ENCODE data around the gene PDHX.

Gene PDHX

DNA sequence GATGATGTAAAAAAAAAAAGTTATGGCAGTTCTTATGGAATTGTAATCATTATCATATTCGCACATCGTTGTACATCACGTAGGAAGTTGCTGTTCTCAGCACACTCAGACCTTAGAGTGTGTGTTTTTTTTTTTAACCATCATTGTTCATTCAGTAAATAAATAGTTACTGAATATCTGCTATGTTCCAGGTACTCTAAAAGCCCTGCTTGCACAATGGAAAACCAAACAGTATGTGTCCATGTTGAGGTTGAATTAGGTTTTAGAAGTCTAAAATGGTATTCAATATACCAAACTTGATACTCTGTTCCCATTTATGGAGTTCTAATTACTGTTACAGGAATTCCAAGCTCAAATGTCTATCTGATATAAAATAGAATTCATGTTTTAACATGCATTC lies 41.2 kb downstream of the PDHX start:
- DNase-seq (ENCODE audit: low spot score), result no peak

DNA sequence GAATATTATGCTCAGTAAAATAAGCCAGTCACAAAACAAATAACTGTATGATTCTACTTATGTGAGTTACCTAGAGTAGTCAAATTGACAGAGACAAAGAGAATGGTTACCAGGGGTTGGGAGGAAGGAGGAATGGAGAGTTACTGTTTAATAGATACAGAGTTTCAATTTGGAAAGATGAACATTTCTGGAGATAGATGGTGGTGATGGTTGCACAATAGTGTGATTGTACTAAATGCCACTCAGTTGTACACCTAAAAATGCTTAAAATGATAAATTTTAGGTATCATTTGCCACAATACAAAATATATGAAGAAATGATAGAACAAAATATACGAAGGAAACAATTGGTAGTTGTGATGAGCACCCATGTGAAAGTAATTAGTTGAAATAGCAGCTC lies 43.4 kb downstream of the PDHX start:
- no peak for DNase-seq (ENCODE audit: low spot score)

DNA sequence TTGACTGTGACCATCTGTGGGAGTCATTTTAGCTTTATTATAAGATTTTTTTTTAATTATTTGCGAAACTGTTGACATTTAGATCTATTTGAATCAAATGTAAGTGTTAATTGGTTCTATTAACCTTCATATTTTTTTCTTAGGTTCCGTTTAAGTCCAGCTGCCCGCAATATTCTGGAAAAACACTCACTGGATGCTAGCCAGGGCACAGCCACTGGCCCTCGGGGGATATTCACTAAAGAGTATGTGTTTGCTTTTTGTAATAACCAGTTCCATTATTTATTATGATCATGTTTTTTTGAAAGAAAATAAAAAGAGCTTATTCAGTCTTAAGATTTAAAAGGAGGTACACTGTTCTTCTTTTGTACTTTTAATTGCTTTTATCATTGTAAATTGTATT lies 43.9 kb downstream of the PDHX start:
- no peak for DNase-seq (ENCODE audit: low spot score)

DNA sequence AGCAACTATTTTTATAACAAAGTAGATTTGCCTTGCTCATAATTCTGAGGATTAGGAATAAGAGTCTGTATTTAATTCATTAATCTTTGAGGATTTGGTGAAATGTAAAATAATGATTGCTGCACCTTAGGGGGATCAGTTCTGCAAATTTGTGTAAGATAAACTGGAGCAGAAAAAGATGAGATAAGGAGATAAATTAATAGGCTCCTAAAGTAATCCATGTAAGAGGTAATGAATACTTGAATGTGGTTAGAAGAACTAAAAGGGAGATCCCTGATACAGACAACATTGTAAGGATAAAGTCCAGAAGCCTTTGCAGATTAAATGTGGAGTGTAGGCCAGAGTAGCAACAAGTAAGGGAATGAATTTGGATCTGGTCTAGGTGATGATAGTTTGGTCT lies 45.6 kb downstream of the PDHX start:
- no peak for DNase-seq (ENCODE audit: low spot score)

DNA sequence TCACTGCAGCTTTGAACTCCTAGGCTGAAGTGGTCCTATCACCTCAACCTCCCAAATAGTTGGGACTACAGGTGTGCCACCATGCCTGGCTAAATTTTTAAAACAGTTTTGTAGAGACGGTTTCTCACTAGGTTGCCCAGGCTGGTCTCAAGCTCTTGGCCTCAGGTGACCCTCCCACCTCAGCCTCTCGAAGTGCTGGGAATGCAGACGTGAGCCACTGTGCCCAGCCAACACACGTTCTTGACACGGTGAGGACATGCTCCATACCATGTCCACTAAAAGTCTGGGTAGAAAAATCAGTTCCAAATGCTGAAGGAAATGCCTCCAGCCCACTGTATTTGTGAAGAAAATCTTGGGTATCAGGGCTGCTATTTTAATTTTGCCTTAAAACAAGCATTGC lies 46.9 kb downstream of the PDHX start:
- no peak for DNase-seq (ENCODE audit: low spot score)

DNA sequence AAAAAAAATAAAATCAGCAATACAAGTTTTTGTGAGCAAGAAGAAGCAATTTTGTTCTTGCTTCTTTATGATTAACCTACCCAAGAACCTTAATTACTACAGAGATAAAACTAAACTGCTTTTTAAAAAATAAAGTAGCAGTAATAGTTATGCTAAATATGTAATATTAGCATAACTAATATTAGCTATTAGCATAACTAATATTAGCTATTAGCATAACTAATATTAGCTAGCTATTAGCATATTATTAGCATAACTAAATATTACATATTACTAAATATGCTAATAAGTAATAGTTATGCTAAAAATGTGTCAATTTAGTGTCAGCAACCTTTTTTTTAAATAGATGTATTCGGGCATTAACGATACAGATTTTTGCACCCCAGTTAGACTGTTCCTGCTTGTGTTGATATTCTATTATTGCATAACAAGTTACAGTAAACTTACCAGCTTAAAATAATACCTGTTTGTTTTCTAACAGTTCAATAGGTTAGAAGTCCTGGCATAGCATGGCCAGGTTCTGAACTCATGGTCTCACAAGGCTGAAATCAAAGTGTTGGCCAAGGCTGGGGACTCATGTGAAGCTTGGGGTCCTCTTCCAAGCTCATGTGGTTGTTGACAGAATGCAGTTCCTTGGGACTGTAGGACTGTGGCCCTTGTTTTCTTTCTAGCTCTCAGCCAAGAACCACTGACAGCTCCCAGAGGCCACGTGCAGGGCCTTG lies 48.4 kb downstream of the PDHX start:
- no peak for DNase-seq (ENCODE audit: low spot score)

DNA sequence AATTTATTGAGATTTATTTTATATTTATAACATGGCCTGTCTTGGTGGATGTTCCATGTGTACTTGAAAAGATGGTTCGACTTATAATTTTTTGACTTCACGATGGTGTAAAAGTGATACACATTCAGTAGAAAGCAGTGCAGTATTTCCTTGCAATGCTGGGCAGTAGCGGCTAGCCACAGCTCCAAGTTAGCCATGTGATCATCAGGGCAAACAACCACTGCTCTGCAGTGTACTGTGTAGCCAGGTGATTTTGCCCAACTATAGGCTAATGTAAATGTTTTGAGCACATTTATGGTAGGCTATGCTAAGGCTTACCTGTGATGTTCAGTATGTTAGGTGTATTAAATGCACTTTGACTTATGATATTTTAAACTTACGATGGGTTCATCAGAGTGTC lies 52.4 kb downstream of the PDHX start:
- no peak for DNase-seq (ENCODE audit: low spot score)

DNA sequence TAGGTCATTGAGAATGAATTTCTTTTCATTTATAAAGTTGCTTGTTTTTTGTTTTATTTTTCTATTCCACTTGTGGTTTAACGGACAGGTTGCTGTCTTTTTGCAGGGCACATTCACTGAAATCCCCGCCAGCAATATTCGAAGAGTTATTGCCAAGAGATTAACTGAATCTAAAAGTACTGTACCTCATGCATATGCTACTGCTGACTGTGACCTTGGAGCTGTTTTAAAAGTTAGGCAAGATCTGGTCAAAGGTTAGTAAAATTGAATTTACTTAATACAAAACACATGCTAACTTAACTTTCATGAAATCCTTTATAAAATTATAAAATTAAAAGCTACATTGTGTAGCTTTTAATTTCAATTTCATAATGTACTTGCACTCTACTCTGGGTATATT lies 53.6 kb downstream of the PDHX start:
- no peak for DNase-seq (ENCODE audit: low spot score)

DNA sequence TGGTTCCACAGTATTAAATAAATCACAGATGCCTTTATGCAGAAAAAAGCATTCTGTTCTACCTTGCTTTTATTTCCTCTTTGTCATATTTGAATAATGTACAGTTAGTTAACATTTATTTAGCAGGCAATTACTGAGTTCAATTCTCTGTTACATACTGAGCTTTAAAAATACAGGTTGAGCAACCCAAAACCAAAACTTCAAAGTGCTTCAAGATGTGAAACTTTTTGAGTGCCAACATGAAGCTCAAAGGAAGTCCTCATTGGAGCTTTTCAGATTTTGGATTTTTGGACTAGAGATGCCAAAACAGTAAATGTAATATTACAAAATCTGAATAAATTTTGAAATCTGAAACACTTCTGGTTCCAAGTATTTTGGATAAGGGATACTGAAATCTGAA lies 54.1 kb downstream of the PDHX start:
- no peak for DNase-seq (ENCODE audit: low spot score)

DNA sequence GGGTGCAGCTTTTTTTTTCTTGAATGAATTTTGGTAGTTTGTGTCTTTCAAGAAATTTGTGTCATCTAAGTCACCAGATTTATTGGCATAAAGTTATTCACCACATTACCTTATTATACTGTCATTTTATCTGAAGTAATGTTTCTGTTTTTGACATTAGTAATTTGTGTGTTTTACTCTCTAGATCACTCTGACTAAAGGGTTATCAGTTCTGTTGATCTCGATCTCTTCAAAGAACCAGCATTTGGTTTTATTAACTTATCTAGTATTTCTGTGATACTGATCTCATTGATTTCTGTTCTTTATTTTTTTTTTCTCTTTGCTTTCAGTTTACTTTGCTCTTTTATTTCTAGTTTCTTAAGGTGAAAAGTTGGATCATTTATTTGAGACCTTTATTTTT lies 55.5 kb downstream of the PDHX start:
- DNase-seq (ENCODE audit: low spot score), result no peak

DNA sequence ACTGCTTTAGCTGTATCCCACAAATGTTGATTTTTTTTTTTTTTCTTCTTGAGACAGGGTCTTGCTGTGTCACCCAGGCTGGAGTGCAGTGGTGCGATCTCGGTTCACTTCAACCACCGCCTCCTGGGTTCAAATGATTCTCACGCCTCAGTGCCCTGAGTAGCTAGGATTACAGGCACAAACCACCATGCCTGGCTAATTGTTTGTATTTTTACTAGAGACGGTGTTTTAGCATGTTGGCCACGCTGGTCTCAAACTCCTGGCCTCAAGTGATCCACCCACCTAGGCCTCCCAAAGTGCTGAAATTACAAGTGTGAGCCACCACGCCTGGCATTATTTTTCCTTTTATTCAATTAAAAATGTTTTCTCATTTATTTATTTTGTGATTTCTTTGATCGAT lies 55.9 kb downstream of the PDHX start:
- DNase-seq (ENCODE audit: low spot score), result no peak

DNA sequence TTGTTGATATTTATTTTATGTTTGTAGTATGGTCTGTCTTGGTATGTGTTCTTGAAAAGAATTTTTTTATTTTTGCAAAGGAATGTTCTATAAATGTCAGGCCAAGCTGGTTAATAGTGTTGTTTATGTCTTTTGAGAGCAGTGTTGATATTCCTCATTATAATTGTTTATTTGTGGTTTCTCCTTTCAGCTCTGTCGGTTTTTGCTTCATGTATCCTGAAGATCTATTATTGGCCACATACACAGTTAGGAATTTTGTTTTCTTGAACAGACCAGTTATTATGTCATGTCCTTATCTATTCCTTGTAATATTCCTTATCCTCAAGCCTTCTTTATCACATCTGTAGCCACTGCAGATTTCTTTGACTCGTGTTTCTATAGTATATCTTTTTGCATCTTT lies 56.5 kb downstream of the PDHX start:
- DNase-seq (ENCODE audit: low spot score), result no peak

DNA sequence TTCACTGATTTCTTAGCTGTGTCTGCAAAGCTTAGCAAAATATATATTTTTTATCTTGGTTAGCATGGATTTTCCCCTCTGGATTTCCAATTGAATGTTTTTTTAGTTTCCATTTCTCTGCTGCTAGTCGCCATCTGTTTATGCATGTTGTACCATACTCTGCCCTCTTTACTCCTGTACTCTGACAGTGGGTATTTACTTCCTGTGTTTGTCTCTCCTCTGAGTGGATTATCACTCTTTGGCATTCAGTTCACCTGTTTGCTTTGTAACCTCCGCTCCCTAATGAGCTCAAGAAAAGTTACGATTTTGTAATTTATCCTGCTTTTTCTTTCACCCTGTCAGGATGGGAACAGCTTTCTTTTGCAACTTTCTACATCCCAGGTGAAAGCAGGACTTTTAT lies 59.1 kb downstream of the PDHX start:
- DNase-seq (ENCODE audit: low spot score), result no peak

DNA sequence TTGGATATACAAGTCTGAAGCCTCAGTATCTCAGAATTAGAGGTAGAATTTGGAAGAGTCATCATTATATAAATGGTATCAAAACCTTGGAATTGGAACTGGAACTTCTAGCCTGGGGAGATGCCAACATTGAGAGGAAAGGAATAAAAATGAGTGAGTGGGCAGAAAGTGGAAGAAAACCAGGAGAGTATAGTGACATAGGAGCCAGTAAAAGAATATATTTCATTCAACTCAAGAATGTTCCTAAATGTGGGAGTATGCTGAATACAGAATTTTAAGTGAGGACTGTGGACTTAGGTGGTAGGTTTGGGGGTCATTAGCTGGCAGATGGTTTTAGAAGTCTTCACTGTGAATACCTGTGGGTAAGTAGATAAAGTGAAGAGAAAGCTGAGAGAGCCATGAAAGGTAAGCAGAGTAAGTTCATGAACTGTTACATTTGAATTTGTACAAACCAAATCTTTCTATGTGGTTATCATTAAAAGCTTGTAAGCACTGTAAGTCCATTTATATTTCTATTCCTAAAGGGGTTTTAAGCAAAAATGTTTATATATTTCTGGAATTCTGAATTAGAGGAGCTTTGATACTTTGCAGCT lies 60.2 kb downstream of the PDHX start:
- no peak for DNase-seq (ENCODE audit: low spot score)

DNA sequence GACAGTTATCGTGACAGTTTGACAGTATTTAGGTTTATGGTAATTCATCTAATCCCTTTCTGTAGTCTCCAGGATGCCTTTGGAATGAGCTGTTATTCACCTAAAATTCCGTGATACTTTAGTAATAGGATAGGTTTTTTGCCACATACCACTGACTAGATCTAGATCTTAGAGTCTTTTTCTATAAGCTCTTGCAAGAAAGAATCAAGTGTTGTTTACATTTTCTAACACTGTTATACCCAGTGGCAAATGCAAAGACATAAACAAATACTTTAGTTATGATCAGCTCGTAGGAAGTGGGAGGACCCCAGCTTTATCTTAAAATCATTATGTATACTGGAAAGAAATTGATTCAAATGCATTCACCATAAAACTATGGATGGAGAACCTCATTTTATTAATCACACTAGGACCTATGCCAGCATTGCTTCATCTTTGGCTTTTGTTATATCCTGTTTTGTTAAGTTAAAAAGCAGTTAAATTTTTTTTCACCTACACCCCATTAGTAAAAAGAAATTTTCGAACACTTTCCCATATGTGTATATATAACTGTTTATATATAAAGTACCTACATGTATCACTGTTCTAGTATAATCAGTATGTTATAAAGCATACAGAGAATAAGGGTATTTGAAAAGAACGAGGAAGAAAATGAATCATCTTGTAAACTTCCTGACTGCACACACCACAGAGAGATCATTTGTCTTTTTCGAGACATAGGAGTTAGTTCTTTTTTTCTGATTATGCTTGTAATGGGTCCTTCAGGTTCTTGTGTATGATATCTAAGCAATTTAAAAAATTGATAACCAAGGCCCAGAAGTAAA lies 60.9 kb downstream of the PDHX start:
- DNase-seq (ENCODE audit: low spot score), result peak; percentile 48

DNA sequence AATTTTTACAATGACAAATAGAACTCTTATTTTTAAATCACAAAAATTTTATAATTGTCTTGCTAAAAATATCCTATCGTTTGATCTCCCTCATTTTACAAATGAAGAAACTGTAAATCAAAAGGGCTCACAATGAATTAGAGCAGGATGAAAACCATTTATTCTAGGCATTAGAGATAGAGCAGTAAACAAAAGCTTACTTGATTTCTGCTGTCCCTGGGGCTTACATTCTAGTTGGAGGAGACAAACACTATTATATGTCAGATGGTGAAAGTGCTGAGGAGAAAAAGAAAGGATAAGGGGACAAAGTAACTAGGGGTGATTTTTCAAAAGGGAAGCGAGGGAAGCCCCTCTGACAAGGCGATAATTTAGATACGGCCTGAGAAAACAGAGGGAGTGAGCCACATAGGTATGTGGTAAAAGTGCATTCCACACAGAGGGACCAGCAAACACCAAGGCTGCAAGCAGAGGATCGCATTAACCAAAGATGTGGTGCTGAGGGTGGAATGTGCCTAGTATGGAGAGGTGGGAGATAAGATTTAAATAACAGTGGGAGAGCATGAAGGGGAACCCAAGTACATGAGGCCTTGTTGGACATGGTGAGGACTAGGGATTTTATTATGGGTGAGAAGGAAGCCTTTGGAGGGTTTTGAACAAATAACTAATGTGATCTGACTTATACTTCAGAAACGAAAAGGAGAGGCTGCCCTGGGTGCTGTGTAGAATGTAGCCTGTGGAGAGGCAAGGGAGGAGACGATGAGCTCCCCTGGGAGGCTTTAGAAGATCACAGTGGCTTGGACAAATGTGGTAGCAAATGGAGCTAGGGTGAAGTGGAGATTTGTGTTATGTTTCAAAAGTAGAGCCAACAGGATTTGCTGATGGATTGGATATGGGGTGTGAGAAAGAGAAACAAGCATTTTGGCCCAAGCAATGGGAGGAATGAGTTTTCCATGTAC lies 62.1 kb downstream of the PDHX start:
- no peak for DNase-seq (ENCODE audit: low spot score)

DNA sequence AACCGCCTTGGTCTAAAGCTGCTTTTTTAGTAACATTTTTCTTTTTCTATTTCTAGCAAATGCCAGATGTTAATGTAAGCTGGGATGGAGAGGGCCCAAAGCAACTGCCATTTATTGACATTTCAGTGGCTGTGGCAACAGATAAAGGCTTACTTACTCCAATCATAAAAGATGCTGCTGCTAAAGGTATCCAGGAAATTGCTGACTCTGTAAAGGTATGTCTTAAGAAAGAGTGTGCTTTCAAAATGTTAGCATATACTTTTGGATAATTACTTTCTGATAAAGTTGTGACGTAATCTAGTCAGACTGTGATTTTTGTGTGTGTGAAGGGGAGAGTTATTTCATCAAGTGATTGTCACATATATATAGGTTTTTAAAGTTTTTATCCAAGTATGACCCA lies 68.1 kb downstream of the PDHX start:
- DNase-seq (ENCODE audit: low spot score), result no peak

DNA sequence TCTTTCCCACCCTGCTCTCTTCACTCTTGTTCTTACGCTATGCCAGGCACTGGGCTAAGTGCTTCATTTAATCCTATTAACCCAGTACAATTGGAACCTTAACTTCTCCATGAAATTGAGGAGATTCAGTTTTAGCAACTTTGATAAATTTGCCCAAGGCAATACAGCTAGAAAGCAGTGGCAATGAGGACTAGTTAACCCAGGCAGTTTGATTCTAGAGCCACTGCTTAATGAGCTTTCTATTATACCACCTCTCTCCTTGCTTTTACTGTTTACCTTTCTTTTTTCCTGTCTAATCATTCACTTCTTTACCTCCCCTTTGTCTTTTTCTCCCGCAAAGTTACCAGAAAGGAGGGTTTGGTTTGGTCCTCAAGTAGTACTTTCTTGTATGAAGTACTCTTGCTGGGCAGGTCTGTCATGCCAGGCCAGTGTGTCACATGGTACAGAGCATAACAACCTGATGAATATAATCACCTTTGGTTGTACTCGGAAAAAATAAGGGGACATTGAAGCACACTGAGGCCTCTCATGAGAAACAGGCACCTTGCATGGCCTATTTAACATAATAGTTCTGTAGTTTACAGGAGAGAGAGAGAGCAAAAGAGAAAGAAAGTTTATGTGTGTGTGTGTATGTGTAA lies 70.6 kb downstream of the PDHX start:
- peak; percentile 51 for DNase-seq (ENCODE audit: low spot score)

DNA sequence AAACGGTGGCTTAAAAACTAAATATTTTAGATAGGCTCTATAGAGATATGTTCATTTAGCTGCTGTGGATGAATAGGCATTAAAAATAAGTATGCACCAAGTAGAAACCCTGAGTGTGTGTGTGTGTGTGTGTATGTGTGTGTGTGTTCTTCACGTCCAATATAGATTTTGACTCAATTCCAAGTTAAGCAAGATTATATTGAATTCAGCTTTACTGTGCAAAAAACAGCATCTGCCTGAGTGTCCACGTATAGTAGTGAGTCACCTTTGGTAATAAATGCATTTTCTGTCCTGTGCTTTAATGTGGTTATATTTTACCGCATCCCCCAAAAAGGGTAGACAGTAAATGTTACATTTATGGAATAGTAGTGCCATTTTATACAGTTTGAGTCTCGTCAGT lies 71.2 kb downstream of the PDHX start:
- no peak for DNase-seq (ENCODE audit: low spot score)

DNA sequence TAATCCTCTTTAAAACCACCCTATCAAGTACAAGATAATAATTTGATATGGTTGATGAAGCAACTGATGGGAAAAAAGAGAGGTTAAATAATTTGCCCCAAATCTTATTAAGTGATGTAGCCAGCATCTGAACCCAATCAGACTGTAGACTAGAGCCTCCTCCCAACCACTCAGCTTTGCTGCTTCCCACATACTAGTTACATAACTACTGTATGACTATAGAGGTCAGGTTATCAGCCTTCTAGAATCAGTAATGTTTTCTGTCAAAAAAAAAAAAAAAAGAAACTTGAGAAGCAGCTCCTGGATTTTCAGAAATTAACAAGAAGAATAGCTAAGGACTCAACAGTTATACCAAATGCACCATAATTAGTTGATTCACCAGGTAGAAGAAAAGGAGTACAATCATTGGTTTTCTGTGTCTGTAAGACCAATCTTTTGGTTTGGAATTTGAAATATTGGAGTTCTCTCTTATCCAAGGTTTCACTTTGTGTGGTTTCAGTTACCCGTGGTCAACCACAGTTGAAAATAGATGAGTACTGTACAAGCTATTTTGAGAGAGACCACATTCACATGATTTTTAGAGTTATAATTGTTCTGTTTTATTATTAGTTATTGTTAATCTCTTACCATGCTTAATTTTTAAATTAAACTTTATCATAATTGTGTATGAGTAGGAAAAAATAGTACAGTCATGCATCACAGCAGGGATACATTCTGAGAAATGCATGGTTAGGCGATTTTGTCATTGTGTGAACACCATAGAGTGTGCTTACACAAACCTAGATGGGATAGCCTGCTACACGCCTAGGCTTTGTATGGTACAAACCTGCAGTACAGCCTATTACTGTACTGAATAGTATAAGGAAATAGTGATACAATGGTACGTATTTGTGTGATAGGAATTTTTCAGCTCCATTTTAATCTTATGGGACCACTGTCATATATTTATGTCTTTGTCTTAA lies 72.2 kb downstream of the PDHX start:
- peak; percentile 62 for DNase-seq (ENCODE audit: low spot score)

DNA sequence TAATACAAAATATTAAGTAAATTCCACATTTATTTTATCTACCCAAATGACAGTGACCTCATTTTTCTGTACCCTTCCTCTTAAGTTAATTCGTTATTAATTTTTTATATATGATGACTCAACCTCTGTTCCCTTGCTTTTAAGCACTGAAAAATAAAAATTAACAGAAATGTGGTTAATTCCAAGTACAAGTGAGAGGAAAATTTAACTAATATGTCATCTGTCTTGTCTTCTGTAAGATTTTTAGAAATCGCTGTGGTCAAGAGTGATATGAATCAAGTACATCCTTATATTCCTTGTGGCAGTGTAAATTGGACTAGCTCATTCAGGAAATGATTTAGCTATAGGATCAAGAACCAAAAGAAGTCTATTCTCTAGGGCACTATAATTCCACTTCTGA lies 74.5 kb downstream of the PDHX start:
- DNase-seq (ENCODE audit: low spot score), result peak; percentile 28

Measured in kidney tubule cell (primary cell).